CD14-positive monocyte (primary cell): ENCODE results near the gene TES. TPM values are rescaled to one million over a fixed set of nuclear protein-coding genes. Genes with fewer than 3 reads are reported as not detected.

Experiments used
- DNase-seq, 3 donors: peaks; one replicate each; pipeline ENCODE4 v3.0.0-alpha.2; 2011 to 2022
- H2AFZ ChIP-seq: 2 replicates; pipeline ENCODE4 v1.6.0; 2012; ENCODE audit warnings: mild to moderate bottlenecking, low read depth, low read length, inconsistent platforms; ENCODE audit not compliant: insufficient read depth, poor library complexity, severe bottlenecking
- H3K27ac ChIP-seq, 2 donors: 1 replicate in 1 of 2; 2 replicates in 1 of 2; pipeline ENCODE4 v1.5.1; 2012 to 2013; ENCODE audit warnings: low read length in 2 of 2, control low read depth in 1 of 2, inconsistent platforms in 1 of 2, low read depth in 1 of 2, mild to moderate bottlenecking in 1 of 2
- H3K27me3 ChIP-seq, 2 donors: one replicate each; pipeline versions ENCODE4 v1.6.0 to v1.6.1; 2011 to 2013; ENCODE audit warnings: low read length in 2 of 2; ENCODE audit not compliant: control insufficient read depth in 2 of 2, insufficient read depth in 2 of 2
- H3K36me3 ChIP-seq, 2 donors: replicated peaks in 1 of 2; 1 replicate in 1 of 2; 2 replicates in 1 of 2; pipeline versions ENCODE4 v1.5.1 to v1.6.1; 2012 to 2013; ENCODE audit warnings: low read length in 2 of 2, control low read depth in 1 of 2, inconsistent platforms in 1 of 2, mild to moderate bottlenecking in 1 of 2; ENCODE audit not compliant: insufficient read depth in 2 of 2, control insufficient read depth in 1 of 2
- H3K4me1 ChIP-seq, 2 donors: 1 replicate in 1 of 2; 2 replicates in 1 of 2; pipeline versions ENCODE4 v1.5.1 to v1.6.1; 2012 to 2013; ENCODE audit warnings: low read length in 2 of 2, control low read depth in 1 of 2, inconsistent platforms in 1 of 2, mild to moderate bottlenecking in 1 of 2, moderate library complexity in 1 of 2; ENCODE audit not compliant: insufficient read depth in 2 of 2, control insufficient read depth in 1 of 2
- H3K4me2 ChIP-seq: replicated peaks from 2 replicates; pipeline ENCODE3; 2012; ENCODE audit warnings: low read length, moderate library complexity, mild to moderate bottlenecking; ENCODE audit not compliant: poor library complexity, severe bottlenecking; ENCODE audit errors: extremely low read depth
- H3K4me3 ChIP-seq, 3 experiments: fragments of 200-600 bp in 1 of 3; sonication (generic) in 1 of 3; replicated peaks in 1 of 3; 1 replicate in 2 of 3; 2 replicates in 1 of 3; pipeline ENCODE4 v1.5.1; 2011 to 2013; ENCODE audit warnings: low read length in 3 of 3, mild to moderate bottlenecking in 3 of 3, control low read depth in 2 of 3, low read depth in 2 of 3, inconsistent platforms in 1 of 3, moderate library complexity in 1 of 3
- H3K79me2 ChIP-seq: 2 replicates; pipeline ENCODE4 v1.6.0; 2012; ENCODE audit warnings: mild to moderate bottlenecking, control low read depth, inconsistent platforms, low read length, moderate library complexity; ENCODE audit not compliant: insufficient read depth
- H3K9ac ChIP-seq: 2 replicates; pipeline ENCODE4 v1.6.0; 2017; ENCODE audit warnings: low read length, mild to moderate bottlenecking; ENCODE audit not compliant: insufficient read depth, poor library complexity, severe bottlenecking
- H3K9me3 ChIP-seq, 2 donors: replicated peaks in 1 of 2; 1 replicate in 1 of 2; 2 replicates in 1 of 2; pipeline versions ENCODE4 v1.5.1 to v1.6.1; 2012 to 2013; ENCODE audit warnings: low read length in 2 of 2, control low read depth in 1 of 2; ENCODE audit not compliant: control insufficient read depth in 1 of 2, insufficient read depth in 1 of 2
- H4K20me1 ChIP-seq: 2 replicates; pipeline ENCODE4 v1.6.0; 2012; ENCODE audit warnings: mild to moderate bottlenecking, low read length, control low read depth, moderate library complexity; ENCODE audit not compliant: insufficient read depth
- H3K27ac Mint-ChIP-seq, 7 donors: one replicate each; pipeline ENCODE4 v1.8.0; 2020; ENCODE audit warnings: mild to moderate bottlenecking in 7 of 7, mixed read lengths in 7 of 7, moderate library complexity in 6 of 7, inconsistent platforms in 2 of 7
- H3K27me3 Mint-ChIP-seq, 3 donors: one replicate each; pipeline ENCODE4 v1.8.0; 2021 to 2022; ENCODE audit warnings: low read depth in 3 of 3, mild to moderate bottlenecking in 3 of 3, mixed read lengths in 3 of 3, moderate library complexity in 3 of 3, inconsistent platforms in 1 of 3
- H3K36me3 Mint-ChIP-seq, 2 donors: one replicate each; pipeline ENCODE4 v1.8.0; 2020; ENCODE audit warnings: mixed read lengths in 2 of 2, inconsistent platforms in 1 of 2, mild to moderate bottlenecking in 1 of 2
- H3K4me1 Mint-ChIP-seq: one replicate; pipeline ENCODE4 v1.8.0; 2020; ENCODE audit warnings: mild to moderate bottlenecking, mixed read lengths
- H3K4me3 Mint-ChIP-seq, 2 donors: one replicate each; pipeline ENCODE4 v1.8.0; 2020; ENCODE audit warnings: mild to moderate bottlenecking in 2 of 2, mixed read lengths in 2 of 2, moderate library complexity in 1 of 2
- H3K9me3 Mint-ChIP-seq, 7 donors: one replicate each; pipeline ENCODE4 v1.8.0; 2020 to 2022; ENCODE audit warnings: mixed read lengths in 7 of 7, mild to moderate bottlenecking in 6 of 7, moderate library complexity in 6 of 7, inconsistent platforms in 2 of 7
- WGBS: methylation state at CpG from one replicate; pipeline ENCODE4 v1.1.5; 2013; ENCODE audit warnings: missing lambda C conversion rate; ENCODE audit not compliant: insufficient coverage; 5-methylcytosine and 5-hydroxymethylcytosine counted together
- intact Hi-C, 2 donors: fragments of 100-400 bp; cut with micrococcal nuclease; formaldehyde crosslinking; loops; one replicate each; pipeline versions ENCODE4 v1.15.0 to v1.15.1; 2023
- polyA plus RNA-seq, 3 donors: library from polyadenylated mRNA; depleted of rRNA in 1 of 3; unstranded in 2 of 3; stranded (reverse) in 1 of 3; fragments of 300-500 nt in 2 of 3; fragments of >200 nt in 1 of 3; fragmentation: Illumina TruSeq in 2 of 3; gene quantifications; 1 replicate in 2 of 3; 2 replicates in 1 of 3; pipeline ENCODE4 v1.2.3, GENCODE V29; 2012 to 2021
- TF ChIP-seq, protein P1 (sequence below): fragments of 200-600 bp; IDR thresholded peaks from one replicate; pipeline ENCODE4 v1.8.0; 2022; ENCODE audit warnings: antibody characterized with exemption, mild to moderate bottlenecking

The TES gene
- polyA plus RNA-seq, 3 donors: 61.7 to 104 (median 89.0) TPM

DNA sequence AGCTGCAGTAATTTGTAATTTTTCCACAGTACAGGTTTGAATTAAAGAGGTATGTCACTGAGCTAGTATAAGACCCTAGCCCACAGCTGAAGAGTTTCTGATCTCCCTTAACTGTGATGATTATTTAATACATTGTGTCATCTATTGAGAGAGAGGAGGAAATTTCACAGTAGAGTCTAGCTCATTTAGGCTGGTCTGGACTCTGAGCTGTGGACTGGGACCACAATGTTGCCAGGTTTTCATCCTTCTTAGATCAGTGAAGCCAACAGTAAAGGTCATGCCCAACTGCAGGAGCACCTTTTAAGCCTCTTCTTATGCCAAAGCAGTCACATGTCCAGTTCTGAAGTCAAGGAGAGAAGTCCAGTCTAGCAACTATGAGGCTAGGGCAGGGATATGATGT lies 8.9 kb downstream of the TES start:
- peaks cover 98% of the 10 kb centered on the region for H4K20me1 ChIP-seq
- H3K4me3 ChIP-seq: no peak overlapping the region
- peaks cover 27 to 74% of the 10 kb centered on the region in 2 donors for H3K4me1 ChIP-seq
- H3K79me2 ChIP-seq: peaks cover 99% of the 10 kb centered on the region
- Mint-ChIP-seq H3K4me3 (no peak overlapping the region), H3K36me3 (peaks cover 7 to 9% of the 10 kb centered on the region in 2 donors), H3K9me3 (peaks cover 0 to 5% (median 0%) of the 10 kb centered on the region in 7 donors), H3K4me1 (peaks cover 69% of the 10 kb centered on the region), H3K27ac (peak overlapping the region in 2 of 7 donors; percentile 6 to 65), H3K27me3 (no peaks in the 10 kb centered on the region)
- peak overlapping the region in 1 of 2 donors; percentile 57 for H3K27ac ChIP-seq
- H3K9me3 ChIP-seq: no peaks in the 10 kb centered on the region
- no peak overlapping the region for H3K4me2 ChIP-seq
- H3K36me3 ChIP-seq: no peaks in the 10 kb centered on the region
- TF ChIP-seq, protein P1, sequence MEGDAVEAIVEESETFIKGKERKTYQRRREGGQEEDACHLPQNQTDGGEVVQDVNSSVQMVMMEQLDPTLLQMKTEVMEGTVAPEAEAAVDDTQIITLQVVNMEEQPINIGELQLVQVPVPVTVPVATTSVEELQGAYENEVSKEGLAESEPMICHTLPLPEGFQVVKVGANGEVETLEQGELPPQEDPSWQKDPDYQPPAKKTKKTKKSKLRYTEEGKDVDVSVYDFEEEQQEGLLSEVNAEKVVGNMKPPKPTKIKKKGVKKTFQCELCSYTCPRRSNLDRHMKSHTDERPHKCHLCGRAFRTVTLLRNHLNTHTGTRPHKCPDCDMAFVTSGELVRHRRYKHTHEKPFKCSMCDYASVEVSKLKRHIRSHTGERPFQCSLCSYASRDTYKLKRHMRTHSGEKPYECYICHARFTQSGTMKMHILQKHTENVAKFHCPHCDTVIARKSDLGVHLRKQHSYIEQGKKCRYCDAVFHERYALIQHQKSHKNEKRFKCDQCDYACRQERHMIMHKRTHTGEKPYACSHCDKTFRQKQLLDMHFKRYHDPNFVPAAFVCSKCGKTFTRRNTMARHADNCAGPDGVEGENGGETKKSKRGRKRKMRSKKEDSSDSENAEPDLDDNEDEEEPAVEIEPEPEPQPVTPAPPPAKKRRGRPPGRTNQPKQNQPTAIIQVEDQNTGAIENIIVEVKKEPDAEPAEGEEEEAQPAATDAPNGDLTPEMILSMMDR: no peak
- no peak overlapping the region for H2AFZ ChIP-seq
- H3K9ac ChIP-seq: no peak overlapping the region
- H3K27me3 ChIP-seq: no peaks in the 10 kb centered on the region
- no peak for DNase-seq
- intact Hi-C loops: loop anchor here in 1 of 2 donors (10.0 kb wide), 2 partner anchors 194 to 1294 kb away; partner anchors contain the start of gene MDFIC

DNA sequence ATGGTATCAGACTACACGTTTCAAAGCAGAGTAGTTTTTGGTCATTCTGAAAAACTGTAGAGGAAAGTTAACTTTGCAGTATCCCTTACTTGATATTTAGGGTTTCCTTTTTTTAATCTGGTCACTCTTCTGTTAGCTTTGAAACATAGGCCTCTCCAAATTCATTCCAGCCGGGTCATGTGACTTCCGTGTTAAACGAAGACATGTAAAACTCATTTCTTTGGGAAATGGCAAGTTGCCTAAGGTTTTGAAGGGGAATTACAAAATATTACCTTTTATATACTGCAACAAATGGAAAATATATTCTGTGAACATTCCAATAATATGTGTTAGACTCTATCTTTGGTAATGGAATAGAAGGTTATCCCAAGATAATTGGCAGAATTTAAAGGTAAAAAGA lies 9.5 kb downstream of the TES start:
- H3K27me3 Mint-ChIP-seq: no peaks in the 10 kb centered on the region
- Histone ChIP-seq H4K20me1 (peaks cover 98% of the 10 kb centered on the region), H3K4me2 (no peak overlapping the region), H3K4me1 (peaks cover 25 to 74% of the 10 kb centered on the region in 2 donors), H3K9ac (no peak overlapping the region), H3K79me2 (peaks cover 99% of the 10 kb centered on the region), H2AFZ (no peak overlapping the region), H3K4me3 (no peak overlapping the region), H3K36me3 (no peaks in the 10 kb centered on the region), H3K9me3 (no peaks in the 10 kb centered on the region), H3K27me3 (no peaks in the 10 kb centered on the region), H3K27ac (no peak overlapping the region)
- peaks cover 0 to 5% (median 0%) of the 10 kb centered on the region in 7 donors for H3K9me3 Mint-ChIP-seq
- peaks cover 69% of the 10 kb centered on the region for H3K4me1 Mint-ChIP-seq
- TF ChIP-seq, protein P1: no peak
- peaks cover 5 to 6% of the 10 kb centered on the region in 2 donors for H3K36me3 Mint-ChIP-seq
- H3K27ac Mint-ChIP-seq: peak overlapping the region in 2 of 7 donors; percentile 6 to 7
- no CpG with 5 or more reads among the region's 4 CpGs for WGBS
- intact Hi-C loops: loop anchor here in 1 of 2 donors (10.0 kb wide), 2 partner anchors 195 to 1295 kb away; partner anchors contain the start of gene MDFIC
- no peak overlapping the region for H3K4me3 Mint-ChIP-seq
- no peak for DNase-seq
